22Rv1 (cell line): Measurements from ENCODE around the gene ROGDI.

Experiments
- ZFX ChIP-seq: fragments of 450-650 bp; IDR thresholded peaks from 2 replicates; pipeline ENCODE4 v1.6.1; 2017; ENCODE audit warnings: antibody characterized with exemption, borderline replicate concordance
- TF ChIP-seq, protein P1 (sequence below): fragments of 450-650 bp; IDR thresholded peaks from 2 replicates; pipeline ENCODE4 v1.5.1; 2017; ENCODE audit warnings: mild to moderate bottlenecking

DNA sequence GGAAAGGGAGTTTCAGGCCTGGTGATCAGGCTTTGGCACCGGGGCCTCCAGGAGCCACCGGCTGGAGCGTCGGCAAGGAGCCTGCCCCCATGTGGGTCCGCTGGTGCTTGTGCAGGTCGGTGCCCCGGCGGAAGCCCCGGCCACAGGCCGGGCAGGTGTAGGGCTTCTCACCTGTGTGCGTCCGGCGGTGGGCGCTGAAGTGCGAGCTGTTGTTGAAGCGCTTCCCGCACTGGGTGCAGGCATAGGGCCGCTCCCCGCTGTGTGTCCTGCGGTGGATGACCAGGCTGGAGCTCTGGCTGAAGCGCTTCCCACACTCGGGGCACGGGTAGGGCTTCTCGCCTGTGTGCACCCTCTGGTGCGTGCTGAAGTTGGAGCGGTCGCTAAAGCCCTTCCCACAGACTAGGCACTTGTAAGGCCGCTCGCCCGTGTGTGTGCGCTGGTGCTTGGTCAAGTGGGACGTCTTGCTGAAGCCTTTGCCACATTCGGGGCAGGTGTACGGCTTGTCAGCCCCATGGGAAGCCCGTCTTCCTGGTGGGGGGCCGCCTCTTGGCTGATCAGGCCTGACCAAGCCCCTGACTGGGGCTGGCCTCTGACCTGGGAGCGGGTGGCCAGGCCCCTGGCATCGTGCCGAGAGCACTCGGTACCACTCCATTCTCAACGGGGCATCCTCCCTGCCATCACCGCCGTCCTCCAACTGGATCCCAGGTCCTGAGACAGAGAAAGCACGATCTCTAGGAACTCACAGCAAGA lies 49.9 kb downstream of the ROGDI start:
- TF ChIP-seq, protein P1, sequence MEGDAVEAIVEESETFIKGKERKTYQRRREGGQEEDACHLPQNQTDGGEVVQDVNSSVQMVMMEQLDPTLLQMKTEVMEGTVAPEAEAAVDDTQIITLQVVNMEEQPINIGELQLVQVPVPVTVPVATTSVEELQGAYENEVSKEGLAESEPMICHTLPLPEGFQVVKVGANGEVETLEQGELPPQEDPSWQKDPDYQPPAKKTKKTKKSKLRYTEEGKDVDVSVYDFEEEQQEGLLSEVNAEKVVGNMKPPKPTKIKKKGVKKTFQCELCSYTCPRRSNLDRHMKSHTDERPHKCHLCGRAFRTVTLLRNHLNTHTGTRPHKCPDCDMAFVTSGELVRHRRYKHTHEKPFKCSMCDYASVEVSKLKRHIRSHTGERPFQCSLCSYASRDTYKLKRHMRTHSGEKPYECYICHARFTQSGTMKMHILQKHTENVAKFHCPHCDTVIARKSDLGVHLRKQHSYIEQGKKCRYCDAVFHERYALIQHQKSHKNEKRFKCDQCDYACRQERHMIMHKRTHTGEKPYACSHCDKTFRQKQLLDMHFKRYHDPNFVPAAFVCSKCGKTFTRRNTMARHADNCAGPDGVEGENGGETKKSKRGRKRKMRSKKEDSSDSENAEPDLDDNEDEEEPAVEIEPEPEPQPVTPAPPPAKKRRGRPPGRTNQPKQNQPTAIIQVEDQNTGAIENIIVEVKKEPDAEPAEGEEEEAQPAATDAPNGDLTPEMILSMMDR, result no peak
- no peak for TF ChIP-seq ZFX
